B cell (primary cell): ENCODE measurements around the gene MYO5C. TPM values are rescaled to one million over a fixed set of nuclear protein-coding genes. Genes with fewer than 3 reads are reported as not detected.

Source experiments
- ATAC-seq: fragments of 200-7000 bp; cut with Tn5 transposase; one replicate; pipeline ENCODE4 v1.10.0; 2021; ENCODE audit warnings: low read depth, mild to moderate bottlenecking, moderate number of reproducible peaks, moderate library complexity
- CTCF ChIA-PET: fragments of 350-600 bp; sonication (Branson Sonifier 250); formaldehyde crosslinking; loops from one replicate; lab custom pipeline; 2021; ENCODE audit warnings: antibody characterized with exemption, inconsistent platforms; lab: Charles Lee
- POLR2A ChIA-PET: fragments of 350-600 bp; sonication (Branson Sonifier 250); formaldehyde crosslinking; loops from one replicate; lab custom pipeline; 2021; ENCODE audit warnings: antibody characterized with exemption; lab: Charles Lee
- DNase-seq: peaks from one replicate; pipeline ENCODE4 v3.0.0; 2013
- H2AFZ ChIP-seq: 2 replicates; pipeline ENCODE4 v1.6.1; 2012; ENCODE audit warnings: mild to moderate bottlenecking, low read depth, low read length; ENCODE audit not compliant: insufficient read depth, poor library complexity, severe bottlenecking
- H3K27ac ChIP-seq, 2 donors: 1 replicate in 1 of 2; 2 replicates in 1 of 2; pipeline ENCODE4 v1.5.1; 2012 to 2013; ENCODE audit warnings: low read length in 2 of 2, mild to moderate bottlenecking in 2 of 2, moderate library complexity in 1 of 2
- H3K27me3 ChIP-seq, 4 experiments: fragments of 200-600 bp in 1 of 4; sonication (generic) in 1 of 4; replicated peaks in 1 of 4; 1 replicate in 2 of 4; 2 replicates in 2 of 4; pipeline versions ENCODE4 v1.6.1 to v1.7.0; 2013 to 2016; ENCODE audit warnings: low read length in 3 of 4, mild to moderate bottlenecking in 2 of 4, mixed read lengths in 1 of 4, moderate library complexity in 1 of 4; ENCODE audit not compliant: insufficient read depth in 4 of 4, control insufficient read depth in 3 of 4; ENCODE audit errors: control extremely low read depth in 1 of 4
- H3K36me3 ChIP-seq, 2 experiments: replicated peaks in 1 of 2; 1 replicate in 1 of 2; 2 replicates in 1 of 2; pipeline versions ENCODE4 v1.6.1 to v1.7.1; 2013; ENCODE audit warnings: low read length in 1 of 2; ENCODE audit not compliant: insufficient read depth in 2 of 2, control insufficient read depth in 1 of 2; ENCODE audit errors: control extremely low read depth in 1 of 2, extremely low read depth in 1 of 2
- H3K4me1 ChIP-seq, 2 donors: fragments of 200-600 bp in 1 of 2; sonication (generic) in 1 of 2; 1 replicate in 1 of 2; 2 replicates in 1 of 2; pipeline versions ENCODE4 v1.5.1 to v1.6.1; 2013 to 2017; ENCODE audit warnings: low read length in 2 of 2; ENCODE audit not compliant: control insufficient read depth in 2 of 2, insufficient read depth in 2 of 2
- H3K4me2 ChIP-seq: replicated peaks from 2 replicates; pipeline ENCODE3; 2012; ENCODE audit warnings: mild to moderate bottlenecking, low read depth, low read length; ENCODE audit not compliant: poor library complexity, severe bottlenecking
- H3K4me3 ChIP-seq, 5 experiments: fragments of 200-600 bp in 1 of 5; sonication (generic) in 1 of 5; 1 replicate in 3 of 5; 2 replicates in 2 of 5; pipeline versions ENCODE4 v1.5.1 to v1.7.0; 2011 to 2016; ENCODE audit warnings: low read length in 4 of 5, mild to moderate bottlenecking in 4 of 5, low read depth in 2 of 5, control low read depth in 1 of 5, moderate library complexity in 1 of 5; ENCODE audit not compliant: insufficient read depth in 1 of 5; ENCODE audit errors: control extremely low read depth in 1 of 5, extremely low read depth in 1 of 5
- H3K79me2 ChIP-seq: fragments of 200-600 bp; sonication (generic); one replicate; pipeline ENCODE4 v1.6.0; 2016; ENCODE audit warnings: low read length; ENCODE audit not compliant: control insufficient read depth, insufficient read depth
- H3K9ac ChIP-seq: fragments of 200-600 bp; sonication (generic); 2 replicates; pipeline ENCODE4 v1.6.1; 2017; ENCODE audit warnings: mild to moderate bottlenecking, low read length, moderate library complexity
- H3K9me3 ChIP-seq, 3 donors: one replicate each; pipeline versions ENCODE4 v1.6.1 to v1.7.1; 2013; ENCODE audit warnings: low read length in 2 of 3; ENCODE audit not compliant: control insufficient read depth in 2 of 3, insufficient read depth in 1 of 3; ENCODE audit errors: control extremely low read depth in 1 of 3
- H4K20me1 ChIP-seq: 2 replicates; pipeline ENCODE4 v1.6.0; 2012; ENCODE audit warnings: mild to moderate bottlenecking, low read length; ENCODE audit not compliant: insufficient read depth, control insufficient read depth, poor library complexity, severe bottlenecking
- H3K27ac Mint-ChIP-seq: one replicate; pipeline ENCODE4 v1.8.0; 2021; ENCODE audit warnings: mixed read lengths
- H3K27me3 Mint-ChIP-seq: one replicate; pipeline ENCODE4 v1.8.0; 2021; ENCODE audit warnings: mixed read lengths
- H3K4me1 Mint-ChIP-seq: one replicate; pipeline ENCODE4 v1.8.0; 2021; ENCODE audit warnings: mixed read lengths
- H3K4me3 Mint-ChIP-seq: one replicate; pipeline ENCODE4 v1.8.0; 2021; ENCODE audit warnings: mixed read lengths
- H3K9me3 Mint-ChIP-seq: one replicate; pipeline ENCODE4 v1.8.0; 2022; ENCODE audit warnings: mixed read lengths; ENCODE audit not compliant: insufficient read depth
- CTCF ChIP-seq: fragments of 200-600 bp; IDR thresholded peaks from one replicate; pipeline ENCODE4 v1.8.0; 2022; ENCODE audit warnings: antibody characterized with exemption, mild to moderate bottlenecking
- EZH2 ChIP-seq: IDR thresholded peaks from 2 replicates; pipeline ENCODE4 v1.6.1; 2012; ENCODE audit warnings: borderline replicate concordance, low read depth, mild to moderate bottlenecking, moderate library complexity, low read length; ENCODE audit not compliant: insufficient read depth, poor library complexity, severe bottlenecking
- WGBS: methylation state at CpG from one replicate; pipeline ENCODE4 v1.1.5; 2013; ENCODE audit warnings: missing lambda C conversion rate; ENCODE audit not compliant: insufficient coverage; 5-methylcytosine and 5-hydroxymethylcytosine counted together
- intact Hi-C: fragments of 100-400 bp; cut with micrococcal nuclease; formaldehyde crosslinking; loops from one replicate; pipeline ENCODE4 v1.10.0; 2022
- polyA plus RNA-seq: library from polyadenylated mRNA; depleted of rRNA; stranded (reverse); fragments of >200 nt; gene quantifications from 2 replicates; pipeline ENCODE4 v1.2.3, GENCODE V29; 2012
- total RNA-seq, 2 donors: library from RNA; stranded (reverse); fragments of 120-200 nt in 1 of 2; gene quantifications; 1 replicate in 1 of 2; 2 replicates in 1 of 2; pipeline versions ENCODE4 v1.2.3 to v1.2.4, GENCODE V29; 2013 to 2022

The MYO5C gene
- total and polyA plus RNA-seq, 2 donors (not counting 1 experiment from before 2014, with no cell fraction given) = 0.54 to 4.5 TPM

DNA sequence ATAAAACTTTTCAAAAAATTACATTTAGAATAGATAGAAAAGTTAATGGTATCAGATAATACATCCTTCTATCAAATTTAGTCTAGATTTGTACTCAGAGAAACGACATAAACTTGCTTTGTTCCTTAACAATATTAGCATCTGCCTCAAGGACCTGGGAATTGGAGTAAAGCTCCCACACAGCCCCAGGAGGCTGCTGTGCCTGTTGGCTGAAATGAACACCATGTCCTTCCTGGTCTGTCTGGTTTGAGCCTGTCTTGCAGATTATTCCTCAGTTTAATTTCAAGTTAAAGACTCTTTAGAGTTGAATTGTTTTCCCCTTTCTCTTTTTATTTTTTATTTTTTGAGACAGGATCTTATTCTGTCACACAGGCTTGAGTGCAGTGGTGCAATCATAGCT lies 123.8 kb downstream of the MYO5C start:
- Histone ChIP-seq H3K36me3 (peaks cover 0 to 10% of the 10 kb centered on the region in 2 experiments), H3K4me1 (peaks cover 5 to 18% of the 10 kb centered on the region in 2 donors), H4K20me1 (peaks cover 84% of the 10 kb centered on the region), H2AFZ (no peak overlapping the region), H3K9ac (no peak overlapping the region), H3K79me2 (peaks cover 99% of the 10 kb centered on the region), H3K27ac (no peak overlapping the region), H3K4me3 (no peak overlapping the region), H3K27me3 (no peaks in the 10 kb centered on the region), H3K9me3 (no peaks in the 10 kb centered on the region), H3K4me2 (no peak overlapping the region)
- DNase-seq (no peak), ATAC-seq (no peak)
- no peak overlapping the region for H3K27ac Mint-ChIP-seq
- H3K9me3 Mint-ChIP-seq = no peaks in the 10 kb centered on the region
- POLR2A ChIA-PET = no interaction called here
- no peak overlapping the region for H3K4me3 Mint-ChIP-seq
- no peaks in the 10 kb centered on the region for H3K27me3 Mint-ChIP-seq
- WGBS = no CpG with 5 or more reads among the region's 1 CpG
- peaks cover 65% of the 10 kb centered on the region for H3K4me1 Mint-ChIP-seq
- no peak for TF ChIP-seq CTCF
- no peak for TF ChIP-seq EZH2
- CTCF ChIA-PET = interaction anchor here (0.8 to 1.5 kb wide), 2 partner anchors 15 to 56 kb away, joined by 3 to 4 read pairs; no protein-coding TSS in a partner anchor
- intact Hi-C loops = no loop called here

DNA sequence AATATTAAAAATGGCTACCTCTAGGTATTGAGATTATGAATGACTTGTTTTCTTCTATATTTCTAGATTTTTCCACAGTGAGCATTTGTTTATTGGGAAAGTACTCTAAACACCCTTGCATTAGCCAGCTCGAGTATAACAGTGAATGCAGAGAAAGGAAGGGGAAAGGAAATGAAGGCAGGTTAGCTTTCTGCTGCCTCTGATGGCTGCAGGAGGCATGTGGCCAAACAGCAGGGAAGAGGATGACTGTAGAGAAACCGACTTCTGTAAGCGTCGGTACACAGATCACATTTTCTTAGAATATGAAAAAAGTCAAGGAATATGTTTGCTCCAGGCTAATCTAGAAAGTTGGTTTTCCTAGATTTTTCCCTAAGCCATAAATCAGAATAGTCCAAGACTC lies 124.2 kb downstream of the MYO5C start:
- no peak overlapping the region for H3K4me3 Mint-ChIP-seq
- intact Hi-C loops = no loop called here
- 0% methylated on average over 1 of the region's 4 CpGs for WGBS

More for the DNA sequence above, 124.2 kb downstream of the MYO5C start:
- Mint-ChIP-seq H3K27me3 (no peaks in the 10 kb centered on the region), H3K27ac (no peak overlapping the region), H3K9me3 (no peaks in the 10 kb centered on the region), H3K4me1 (peaks cover 65% of the 10 kb centered on the region)
- Histone ChIP-seq H3K36me3 (peaks cover 0 to 7% of the 10 kb centered on the region in 2 experiments), H4K20me1 (peaks cover 83% of the 10 kb centered on the region), H3K4me1 (peaks cover 5 to 15% of the 10 kb centered on the region in 2 donors), H3K27me3 (no peaks in the 10 kb centered on the region), H3K9me3 (no peaks in the 10 kb centered on the region), H3K9ac (no peak overlapping the region), H3K4me3 (no peak overlapping the region), H3K4me2 (no peak overlapping the region), H3K79me2 (peaks cover 99% of the 10 kb centered on the region), H3K27ac (no peak overlapping the region), H2AFZ (no peak overlapping the region)
- TF ChIP-seq EZH2 (no peak), CTCF (no peak)
- POLR2A ChIA-PET = interaction anchor here (0.7 kb wide), 1 partner anchor 1708 kb away, joined by 4 read pairs; no protein-coding TSS in a partner anchor
- CTCF ChIA-PET = interaction anchor here (0.7 to 2.2 kb wide), 5 partner anchors 12 to 65 kb away, joined by 3 to 6 read pairs (median 4); no protein-coding TSS in a partner anchor
- DNase-seq (no peak), ATAC-seq (no peak)
